Sigmoid colon (tissue), 7 donors: ENCODE data around the gene DEFB123. TPM values are rescaled to one million over a fixed set of nuclear protein-coding genes. Genes with fewer than 3 reads are reported as not detected.

Experiments
- DNase-seq: peaks from one replicate; pipeline ENCODE4 v3.0.0-alpha.2; 2019
- H3K27ac ChIP-seq, 4 donors: fragments of 200-600 bp; sonication (generic); one replicate each; pipeline ENCODE4 v1.5.1; 2016 to 2019; ENCODE audit warnings: mild to moderate bottlenecking in 1 of 4
- H3K27me3 ChIP-seq, 3 donors: fragments of 200-600 bp; sonication (generic); one replicate each; pipeline ENCODE4 v1.5.1; 2019; ENCODE audit warnings: mild to moderate bottlenecking in 1 of 3
- H3K36me3 ChIP-seq, 4 donors: fragments of 200-600 bp; sonication (generic); one replicate each; pipeline ENCODE4 v1.5.1; 2016 to 2019
- H3K4me1 ChIP-seq, 4 donors: fragments of 200-600 bp; sonication (generic); one replicate each; pipeline ENCODE4 v1.5.1; 2017 to 2019
- H3K4me3 ChIP-seq, 4 donors: fragments of 200-600 bp; sonication (generic); one replicate each; pipeline ENCODE4 v1.5.1; 2017 to 2019; ENCODE audit warnings: mild to moderate bottlenecking in 2 of 4, moderate library complexity in 1 of 4
- H3K9me3 ChIP-seq, 4 donors: fragments of 200-600 bp in 3 of 4; sonication (generic) in 3 of 4; one replicate each; pipeline versions ENCODE4 v1.5.1 to v1.6.1; 2013 to 2019
- CTCF ChIP-seq, 4 experiments: fragments of 450-650 bp in 3 of 4; fragments of 200-600 bp in 1 of 4; IDR thresholded peaks; one replicate each; pipeline ENCODE4 v1.5.1; 2016 to 2019; ENCODE audit warnings: antibody characterized with exemption in 4 of 4, mild to moderate bottlenecking in 3 of 4, moderate library complexity in 2 of 4
- EP300 ChIP-seq, 4 donors: sonication (generic); formaldehyde crosslinking; IDR thresholded peaks; one replicate each; pipeline ENCODE4 v1.6.1; 2017; ENCODE audit warnings: antibody characterized with exemption in 4 of 4
- POLR2A ChIP-seq, 2 donors: fragments of 450-650 bp; IDR thresholded peaks; one replicate each; pipeline ENCODE4 v1.6.1; 2016; ENCODE audit warnings: antibody characterized with exemption in 2 of 2, mild to moderate bottlenecking in 2 of 2, moderate library complexity in 2 of 2
- POLR2AphosphoS5 ChIP-seq, 4 donors: sonication (generic); formaldehyde crosslinking; IDR thresholded peaks; one replicate each; pipeline ENCODE4 v1.6.1; 2017; ENCODE audit warnings: antibody characterized with exemption in 4 of 4
- WGBS, 2 donors: extraction: QIAGEN DNeasy Blood & Tissue Kit; methylation state at CpG; one replicate each; pipeline ENCODE4 v1.1.7; 2013; 5-methylcytosine and 5-hydroxymethylcytosine counted together
- intact Hi-C: fragments of 100-400 bp; cut with DNase I; formaldehyde crosslinking; loops from one replicate; pipeline ENCODE4 v1.15.1; 2023
- polyA plus RNA-seq, 3 donors: library from polyadenylated mRNA; stranded (reverse); fragments of 200-250 nt; gene quantifications; one replicate each; pipeline ENCODE4 v1.2.3, GENCODE V29; 2013
- total RNA-seq, 4 donors: library from RNA; depleted of rRNA; stranded (reverse); fragments of >200 nt; gene quantifications; one replicate each; pipeline ENCODE4 v1.1.0, GENCODE V29; 2016
- donor health status: healthy with polysubstance abuse.
- donor health status: Bipolar disorder and iron deficiency.
- donor health status: healthy.

DEFB123 gene
- total and polyA plus RNA-seq, 7 donors = not detected

- Histone ChIP-seq H3K4me3 (peak overlapping the region; percentile 35 to 56 (median 50)), H3K27ac (peak overlapping the region; percentile 67 to 79 (median 71)), H3K36me3 (no peaks in the 10 kb centered on the region), H3K27me3 (peaks cover 10 to 35% (median 19%) of the 10 kb centered on the region in 3 donors), H3K9me3 (no peaks in the 10 kb centered on the region), H3K4me1 (peaks cover 0 to 15% (median 11%) of the 10 kb centered on the region in 4 donors)
- 5 to 8% methylated on average over 29 of the region's 29 CpGs for WGBS, 2 donors
- intact Hi-C loops = no loop called here
- no peak for TF ChIP-seq CTCF (IDR thresholded peaks at IDR 0.05)
- TF ChIP-seq POLR2AphosphoS5 (IDR thresholded peaks at IDR 0.05) = no peak
- no peak for TF ChIP-seq EP300 (IDR thresholded peaks at IDR 0.05)
- no peak for TF ChIP-seq POLR2A (IDR thresholded peaks at IDR 0.05)
- DNase-seq = no peak
Measured at GRCh38 chr20:31475472-31476293, 35.3 kb downstream of the DEFB123 start.

GRCh38 chr20:31476294-31476585, 35.8 kb downstream of the DEFB123 start:
- TF ChIP-seq POLR2AphosphoS5 (IDR thresholded peaks at IDR 0.05) (no peak), EP300 (IDR thresholded peaks at IDR 0.05) (no peak), POLR2A (IDR thresholded peaks at IDR 0.05) (no peak), CTCF (IDR thresholded peaks at IDR 0.05) (no peak)
- Histone ChIP-seq H3K36me3 (no peaks in the 10 kb centered on the region), H3K9me3 (no peaks in the 10 kb centered on the region), H3K27ac (peak overlapping the region; percentile 67 to 79 (median 71)), H3K27me3 (peaks cover 10 to 35% (median 19%) of the 10 kb centered on the region in 3 donors), H3K4me1 (peaks cover 0 to 15% (median 11%) of the 10 kb centered on the region in 4 donors), H3K4me3 (peak overlapping the region in 3 of 4 donors; percentile 45 to 56 (median 55))
- intact Hi-C loops = no loop called here
- DNase-seq = no peak
- WGBS, 2 donors = 56 to 61% methylated on average over 6 of the region's 6 CpGs

GRCh38 chr20:31476643-31477215, 36.3 kb downstream of the DEFB123 start:
- H3K27me3 ChIP-seq = peaks cover 10 to 35% (median 19%) of the 10 kb centered on the region in 3 donors
- peak overlapping the region; percentile 67 to 79 (median 71) for H3K27ac ChIP-seq
- no peaks in the 10 kb centered on the region for H3K36me3 ChIP-seq
- TF ChIP-seq EP300 (IDR thresholded peaks at IDR 0.05) (no peak), POLR2AphosphoS5 (IDR thresholded peaks at IDR 0.05) (no peak), POLR2A (IDR thresholded peaks at IDR 0.05) (no peak), CTCF (IDR thresholded peaks at IDR 0.05) (no peak)
- 76 to 80% methylated on average over 6 of the region's 6 CpGs for WGBS, 2 donors
- no peaks in the 10 kb centered on the region for H3K9me3 ChIP-seq
- DNase-seq = no peak
- peak overlapping the region in 3 of 4 donors; percentile 45 to 56 (median 55) for H3K4me3 ChIP-seq
- intact Hi-C loops = no loop called here
- peaks cover 0 to 15% (median 11%) of the 10 kb centered on the region in 4 donors for H3K4me1 ChIP-seq

GRCh38 chr20:31484001-31484400, 43.6 kb downstream of the DEFB123 start:
- peaks cover 0 to 16% (median 8%) of the 10 kb centered on the region in 4 donors for H3K4me1 ChIP-seq
- no peak for DNase-seq
- no peaks in the 10 kb centered on the region for H3K9me3 ChIP-seq
- no peak for TF ChIP-seq POLR2AphosphoS5 (IDR thresholded peaks at IDR 0.05)
- no peak overlapping the region for H3K4me3 ChIP-seq
- H3K27me3 ChIP-seq = peaks cover 0 to 19% (median 5%) of the 10 kb centered on the region in 3 donors
- WGBS, 2 donors = 45 to 50% methylated on average over 36 of the region's 36 CpGs
- H3K27ac ChIP-seq = peak overlapping the region; percentile 63 to 79 (median 68)
- intact Hi-C loops = no loop called here
- no peaks in the 10 kb centered on the region for H3K36me3 ChIP-seq
